ENCODE data around the gene HTR1E. TPM values are rescaled to one million over a fixed set of nuclear protein-coding genes. Genes with fewer than 3 reads are reported as not detected.
"Not testable (repeated sequence)": the region's sequence is repeated elsewhere in the genome, so short reads cannot be mapped to it uniquely, and the experiment has no call there.

Gene HTR1E, protein sequence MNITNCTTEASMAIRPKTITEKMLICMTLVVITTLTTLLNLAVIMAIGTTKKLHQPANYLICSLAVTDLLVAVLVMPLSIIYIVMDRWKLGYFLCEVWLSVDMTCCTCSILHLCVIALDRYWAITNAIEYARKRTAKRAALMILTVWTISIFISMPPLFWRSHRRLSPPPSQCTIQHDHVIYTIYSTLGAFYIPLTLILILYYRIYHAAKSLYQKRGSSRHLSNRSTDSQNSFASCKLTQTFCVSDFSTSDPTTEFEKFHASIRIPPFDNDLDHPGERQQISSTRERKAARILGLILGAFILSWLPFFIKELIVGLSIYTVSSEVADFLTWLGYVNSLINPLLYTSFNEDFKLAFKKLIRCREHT
- not detected for total RNA-seq
- long read RNA-seq: 0 reads

DNA sequence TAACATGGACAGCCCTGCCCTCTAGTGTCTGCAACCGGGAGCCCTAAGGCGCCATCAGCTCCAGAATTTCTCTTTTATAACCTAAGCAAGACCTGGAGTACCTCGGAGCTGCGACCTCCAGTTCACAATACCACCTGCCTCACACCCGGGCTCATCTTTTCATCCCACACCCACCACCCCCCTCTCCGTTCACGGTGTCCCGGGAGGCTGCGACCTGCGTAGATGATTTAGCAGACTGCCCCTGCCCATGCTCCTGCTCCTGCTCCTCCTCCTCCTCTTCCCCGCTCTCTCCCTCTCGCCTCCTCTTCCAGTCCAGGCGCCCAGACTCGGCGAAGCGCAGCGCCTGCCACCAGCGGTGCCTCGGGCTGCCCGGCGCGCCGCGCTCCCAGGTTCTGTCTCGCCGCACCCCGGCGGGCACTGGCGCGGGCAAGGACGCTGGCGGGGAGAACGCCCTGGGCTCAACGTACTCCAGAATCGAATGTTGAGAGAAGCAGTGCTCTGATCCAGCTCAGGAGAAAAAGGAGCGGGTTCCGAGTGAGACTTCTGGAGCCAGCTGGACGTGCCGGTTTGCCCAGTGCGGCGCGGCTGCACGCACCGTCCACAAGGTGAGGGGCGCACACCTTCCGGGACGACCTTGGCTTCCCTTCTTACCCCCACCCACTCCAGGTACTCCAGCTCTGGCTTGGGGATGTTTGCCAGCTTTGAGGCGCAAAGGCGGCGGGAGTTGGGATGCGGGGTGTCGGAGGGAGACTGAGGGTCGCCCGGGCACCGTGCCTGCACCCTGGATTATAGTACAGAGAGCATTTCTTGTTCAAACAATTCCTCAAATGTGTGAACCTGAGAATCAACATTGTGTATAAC is at the start of gene HTR1E:
HTR1E (plus strand) TSS at position 310 of the 861 bp plus-strand sequence. CDS start 77,807 bp downstream, outside the sequence.
- TF ChIP-seq, protein P1, sequence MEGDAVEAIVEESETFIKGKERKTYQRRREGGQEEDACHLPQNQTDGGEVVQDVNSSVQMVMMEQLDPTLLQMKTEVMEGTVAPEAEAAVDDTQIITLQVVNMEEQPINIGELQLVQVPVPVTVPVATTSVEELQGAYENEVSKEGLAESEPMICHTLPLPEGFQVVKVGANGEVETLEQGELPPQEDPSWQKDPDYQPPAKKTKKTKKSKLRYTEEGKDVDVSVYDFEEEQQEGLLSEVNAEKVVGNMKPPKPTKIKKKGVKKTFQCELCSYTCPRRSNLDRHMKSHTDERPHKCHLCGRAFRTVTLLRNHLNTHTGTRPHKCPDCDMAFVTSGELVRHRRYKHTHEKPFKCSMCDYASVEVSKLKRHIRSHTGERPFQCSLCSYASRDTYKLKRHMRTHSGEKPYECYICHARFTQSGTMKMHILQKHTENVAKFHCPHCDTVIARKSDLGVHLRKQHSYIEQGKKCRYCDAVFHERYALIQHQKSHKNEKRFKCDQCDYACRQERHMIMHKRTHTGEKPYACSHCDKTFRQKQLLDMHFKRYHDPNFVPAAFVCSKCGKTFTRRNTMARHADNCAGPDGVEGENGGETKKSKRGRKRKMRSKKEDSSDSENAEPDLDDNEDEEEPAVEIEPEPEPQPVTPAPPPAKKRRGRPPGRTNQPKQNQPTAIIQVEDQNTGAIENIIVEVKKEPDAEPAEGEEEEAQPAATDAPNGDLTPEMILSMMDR (IDR thresholded peaks at IDR 0.05; ENCODE audit: borderline replicate concordance): peak; percentile 58
- Histone ChIP-seq H3K4me3 (peak within 1 kb of the TSS; percentile 47), H3K9me3 (replicated peaks) (no peaks in the 10 kb centered on the region), H3K36me3 (no peaks in the 10 kb centered on the region), H3K27ac (replicated peaks) (no peak within 1 kb of the TSS), H3K27me3 (ENCODE audit: low read depth) (peaks cover 69% of the 10 kb centered on the region), H3K4me1 (peaks cover 10% of the 10 kb centered on the region)
- no peak for DNase-seq
- intact Hi-C loops (cut with micrococcal nuclease): no loop called here

DNA sequence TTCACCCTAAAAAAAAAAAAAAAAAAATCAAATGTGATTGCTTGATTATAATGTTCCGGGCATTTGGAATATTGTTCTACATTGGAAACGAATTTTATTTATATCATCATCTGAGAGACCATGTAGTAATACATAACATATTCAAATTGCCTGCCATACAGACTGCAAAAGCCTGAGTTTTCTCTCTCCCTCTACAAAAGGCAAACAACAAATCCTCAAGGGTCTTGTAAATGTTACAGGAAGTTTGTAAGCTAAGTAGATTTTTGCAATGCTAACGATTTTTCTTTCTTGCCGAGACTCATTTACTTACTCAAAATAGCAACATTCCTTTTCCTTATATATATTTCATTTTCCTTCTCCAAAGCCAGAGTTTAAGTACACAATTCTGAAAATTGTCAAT is 49.0 kb upstream of the HTR1E start:
- intact Hi-C loops (cut with micrococcal nuclease): no loop called here
- TF ChIP-seq, protein P1 (IDR thresholded peaks at IDR 0.05; ENCODE audit: borderline replicate concordance): no peak
- H3K27ac ChIP-seq (replicated peaks): no peak overlapping the region
- H3K9me3 ChIP-seq (replicated peaks): peaks cover 40% of the 10 kb centered on the region
- H3K4me3 ChIP-seq: no peak overlapping the region
- no peaks in the 10 kb centered on the region for H3K36me3 ChIP-seq
- no peaks in the 10 kb centered on the region for H3K4me1 ChIP-seq
- no peaks in the 10 kb centered on the region for H3K27me3 ChIP-seq (ENCODE audit: low read depth)
- no peak for DNase-seq

DNA sequence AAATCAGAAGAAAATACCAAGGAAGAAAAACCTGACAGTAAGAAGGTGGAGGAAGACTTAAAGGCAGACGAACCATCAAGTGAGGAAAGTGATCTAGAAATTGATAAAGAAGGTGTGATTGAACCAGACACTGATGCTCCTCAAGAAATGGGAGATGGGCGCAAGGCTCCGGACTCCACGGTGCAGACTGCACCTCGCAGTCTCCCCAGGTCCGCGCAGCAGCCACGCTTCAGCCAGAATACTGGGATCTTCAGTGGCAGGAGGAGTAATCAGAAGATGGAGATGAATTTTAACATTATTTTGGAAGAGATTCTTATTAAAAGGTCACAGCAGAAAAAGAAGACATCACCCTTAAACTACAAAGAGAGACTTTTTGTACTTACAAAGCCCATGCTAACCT is 40.1 kb upstream of the HTR1E start:
- H3K4me3 ChIP-seq; H3K27me3 ChIP-seq (ENCODE audit: low read depth); H3K4me1 ChIP-seq; intact Hi-C loops (cut with micrococcal nuclease); H3K27ac ChIP-seq (replicated peaks); DNase-seq; H3K36me3 ChIP-seq: not testable (repeated sequence)
- peaks cover 12% of the 10 kb centered on the region for H3K9me3 ChIP-seq (replicated peaks)

DNA sequence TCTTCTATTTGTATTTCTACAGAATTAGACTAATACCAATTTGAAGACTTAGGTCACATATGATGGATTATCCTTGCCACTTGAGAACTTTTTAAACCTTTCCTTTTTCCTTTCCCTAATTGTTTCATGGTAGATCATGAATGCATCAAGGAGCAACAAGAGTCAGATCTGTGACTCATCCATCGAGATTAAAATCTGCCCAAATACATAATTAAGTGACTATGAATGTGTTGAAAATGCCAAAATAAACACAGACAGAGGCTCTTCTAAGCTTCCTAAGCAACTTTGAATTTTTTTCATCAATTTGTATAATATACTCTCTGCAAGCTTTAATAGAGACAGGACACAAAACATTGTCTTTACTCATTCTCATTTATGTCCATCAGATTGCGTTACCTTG is 23.5 kb upstream of the HTR1E start:
- H3K4me3 ChIP-seq: no peak overlapping the region
- no peaks in the 10 kb centered on the region for H3K36me3 ChIP-seq
- no peaks in the 10 kb centered on the region for H3K4me1 ChIP-seq
- no peak for DNase-seq
- TF ChIP-seq, protein P1 (IDR thresholded peaks at IDR 0.05; ENCODE audit: borderline replicate concordance): no peak
- H3K27ac ChIP-seq (replicated peaks): no peak overlapping the region
- intact Hi-C loops (cut with micrococcal nuclease): no loop called here
- peaks cover 9% of the 10 kb centered on the region for H3K9me3 ChIP-seq (replicated peaks)
- H3K27me3 ChIP-seq (ENCODE audit: low read depth): no peaks in the 10 kb centered on the region

DNA sequence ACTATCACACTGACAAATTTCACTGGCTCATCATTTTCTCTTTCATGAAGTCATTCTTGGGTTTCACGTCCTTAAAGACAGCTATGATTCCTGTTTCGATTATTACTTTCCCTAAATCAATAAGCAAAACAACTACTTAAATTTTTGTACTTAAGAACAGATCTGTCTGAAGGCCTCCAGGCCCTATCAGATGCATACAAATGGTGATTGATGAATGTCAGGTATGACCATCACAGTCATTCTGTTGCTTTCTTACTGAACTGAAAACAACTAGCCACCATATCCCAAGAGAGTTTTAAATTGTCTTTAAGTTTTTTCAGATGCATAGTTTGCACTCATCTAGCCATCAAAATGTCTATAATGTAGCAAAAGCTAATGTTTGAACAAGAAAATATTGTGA is 20.9 kb upstream of the HTR1E start:
- Histone ChIP-seq H3K4me1 (no peaks in the 10 kb centered on the region), H3K4me3 (no peak overlapping the region), H3K36me3 (no peaks in the 10 kb centered on the region), H3K27me3 (ENCODE audit: low read depth) (no peaks in the 10 kb centered on the region), H3K27ac (replicated peaks) (no peak overlapping the region), H3K9me3 (replicated peaks) (peaks cover 5% of the 10 kb centered on the region)
- intact Hi-C loops (cut with micrococcal nuclease): no loop called here
- DNase-seq: no peak
- TF ChIP-seq, protein P1 (IDR thresholded peaks at IDR 0.05; ENCODE audit: borderline replicate concordance): no peak

DNA sequence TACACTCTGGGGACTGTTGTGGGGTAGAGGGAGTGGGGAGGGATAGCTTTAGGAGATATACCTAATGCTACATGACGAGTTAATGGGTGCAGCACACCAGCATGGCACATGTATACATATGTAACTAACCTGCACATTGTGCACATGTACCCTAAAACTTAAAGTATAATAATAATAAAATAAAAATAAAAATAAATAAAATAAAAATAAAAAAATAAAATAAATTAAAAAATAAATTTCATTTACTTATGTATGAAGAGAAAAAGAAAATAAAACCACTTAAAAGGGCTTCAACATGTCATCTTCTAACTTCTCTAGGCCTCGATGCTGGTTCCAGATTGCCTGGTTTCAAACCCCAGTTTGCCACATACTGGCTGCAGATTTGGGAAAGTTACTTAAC is 10.2 kb upstream of the HTR1E start:
- H3K27ac ChIP-seq (replicated peaks); H3K36me3 ChIP-seq; H3K9me3 ChIP-seq (replicated peaks); H3K4me3 ChIP-seq; intact Hi-C loops (cut with micrococcal nuclease); H3K4me1 ChIP-seq; DNase-seq; H3K27me3 ChIP-seq (ENCODE audit: low read depth): not testable (repeated sequence)

DNA sequence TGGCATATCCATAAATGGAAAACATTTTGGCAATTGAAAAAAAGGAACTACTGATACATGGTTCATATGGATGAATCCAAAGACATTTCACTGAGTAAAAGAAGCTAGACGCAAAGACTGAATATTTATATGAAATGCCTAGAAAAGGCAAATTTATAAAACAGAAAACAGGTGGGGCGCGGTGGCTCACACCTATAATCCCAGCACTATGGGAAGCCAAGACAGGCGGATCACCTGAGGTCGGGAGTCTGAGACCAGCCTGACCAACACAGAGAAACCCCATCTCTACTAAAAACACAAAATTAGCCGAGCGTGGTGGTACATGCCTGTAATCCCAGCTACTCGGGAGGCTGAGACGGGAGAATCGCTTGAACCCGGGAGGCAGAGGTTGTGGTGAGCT is 9.5 kb upstream of the HTR1E start:
- intact Hi-C loops (cut with micrococcal nuclease); H3K27me3 ChIP-seq (ENCODE audit: low read depth); DNase-seq: not testable (repeated sequence)

More for the DNA sequence above, 9.5 kb upstream of the HTR1E start:
- H3K27ac ChIP-seq (replicated peaks); H3K36me3 ChIP-seq; H3K9me3 ChIP-seq (replicated peaks); H3K4me1 ChIP-seq; H3K4me3 ChIP-seq: not testable (repeated sequence)

Measured in left ventricle myocardium inferior (tissue), 1 donor.